ENCODE data around the gene BARX1.

- TF ChIP-seq CTCF (IDR thresholded peaks at IDR 0.05 in 2 of 3, conservative IDR thresholded peaks at IDR 0.05 in 1 of 3; ENCODE audit: insufficient read depth in 2 of 3, low read depth in 1 of 3, low read length in 3 of 3) (no peak), CUX1 (CRISPR knock-in tag; IDR thresholded peaks at IDR 0.05) (no peak), FOS (IDR thresholded peaks at IDR 0.05; ENCODE audit: extremely low read depth, insufficient read length) (no peak), YY1 (IDR thresholded peaks at IDR 0.05; ENCODE audit: borderline replicate concordance in 1 of 3, control insufficient read depth in 1 of 3, extremely low read depth in 1 of 3, insufficient read depth in 3 of 3, insufficient read length in 1 of 3, insufficient replicate concordance in 2 of 3, low read depth in 1 of 3, low read length in 2 of 3) (no peak)
Observed at GRCh38 chr9:93911801-93912554, 43.2 kb downstream of the BARX1 start.
